ENCODE measurements around the gene TRPM3. TPM values are rescaled to one million over a fixed set of nuclear protein-coding genes. Genes with fewer than 3 reads are reported as not detected.

Gene TRPM3
- total RNA-seq, 2 donors from 2014 or later: not detected

GRCh38 chr9:70566751-70567150, 554.7 kb downstream of the TRPM3 start:
- Mint-ChIP-seq H3K4me1 (ENCODE audit: low read depth) (peaks cover 53% of the 10 kb centered on the region), H3K4me3 (peak overlapping the region; percentile 24 to 67), H3K27me3 (ENCODE audit: low read depth) (no peaks in the 10 kb centered on the region), H3K27ac (no peak overlapping the region), H3K36me3 (ENCODE audit: insufficient read depth in 2 of 2) (no peaks in the 10 kb centered on the region), H3K9me3 (no peaks in the 10 kb centered on the region)
- DNase-seq (peak; percentile 10 to 12), ATAC-seq (replicated peaks in 1 of 2) (no peak)

- DNase-seq: peak; percentile 40 to 56
- H3K4me3 Mint-ChIP-seq: peak overlapping the region; percentile 67 to 72
These were observed 555.4 kb downstream of the TRPM3 start for GRCh38 chr9:70566066-70566465.

GRCh38 chr9:70564468-70565335, 556.7 kb downstream of the TRPM3 start:
- Mint-ChIP-seq H3K9me3 (peaks cover 1 to 2% of the 10 kb centered on the region in 2 donors), H3K4me3 (peak overlapping the region; percentile 64 to 67), H3K27me3 (ENCODE audit: low read depth) (no peaks in the 10 kb centered on the region), H3K27ac (peak overlapping the region; percentile 84), H3K4me1 (ENCODE audit: low read depth) (peaks cover 64% of the 10 kb centered on the region), H3K36me3 (ENCODE audit: insufficient read depth in 2 of 2) (peaks cover 0 to 4% of the 10 kb centered on the region in 2 donors)
- peak in 1 of 2 donors; percentile 5 for DNase-seq
- ATAC-seq (replicated peaks in 1 of 2): no peak

More at GRCh38 chr9:70566066-70566465, 555.4 kb downstream of the TRPM3 start:
- H3K27ac Mint-ChIP-seq: peak overlapping the region; percentile 10
- H3K4me1 Mint-ChIP-seq (ENCODE audit: low read depth): peaks cover 60% of the 10 kb centered on the region
- peaks cover 0 to 3% of the 10 kb centered on the region in 2 donors for H3K36me3 Mint-ChIP-seq (ENCODE audit: insufficient read depth in 2 of 2)
- no peaks in the 10 kb centered on the region for H3K27me3 Mint-ChIP-seq (ENCODE audit: low read depth)
- ATAC-seq (replicated peaks in 1 of 2): peak; percentile 16 to 32
- peaks cover 0 to 2% of the 10 kb centered on the region in 2 donors for H3K9me3 Mint-ChIP-seq

GRCh38 chr9:70563431-70564204, 557.8 kb downstream of the TRPM3 start:
- no peaks in the 10 kb centered on the region for H3K27me3 Mint-ChIP-seq (ENCODE audit: low read depth)
- H3K4me1 Mint-ChIP-seq (ENCODE audit: low read depth): peaks cover 66% of the 10 kb centered on the region
- ATAC-seq (replicated peaks in 1 of 2): peak; percentile 88 to 89
- DNase-seq: peak; percentile 64 to 69
- peaks cover 0 to 4% of the 10 kb centered on the region in 2 donors for H3K36me3 Mint-ChIP-seq (ENCODE audit: insufficient read depth in 2 of 2)
- H3K27ac Mint-ChIP-seq: peak overlapping the region; percentile 84
- H3K4me3 Mint-ChIP-seq: peak overlapping the region; percentile 64 to 67
- peaks cover 1 to 2% of the 10 kb centered on the region in 2 donors for H3K9me3 Mint-ChIP-seq

GRCh38 chr9:70563010-70563409, 558.4 kb downstream of the TRPM3 start:
- no peak for ATAC-seq (replicated peaks in 1 of 2)
- Mint-ChIP-seq H3K9me3 (peaks cover 1 to 2% of the 10 kb centered on the region in 2 donors), H3K27me3 (ENCODE audit: low read depth) (no peaks in the 10 kb centered on the region), H3K4me1 (ENCODE audit: low read depth) (peaks cover 66% of the 10 kb centered on the region), H3K36me3 (ENCODE audit: insufficient read depth in 2 of 2) (peaks cover 0 to 4% of the 10 kb centered on the region in 2 donors), H3K4me3 (peak overlapping the region; percentile 64 to 67), H3K27ac (peak overlapping the region; percentile 84)
- DNase-seq: no peak

GRCh38 chr9:70561786-70562395, 559.5 kb downstream of the TRPM3 start:
- ATAC-seq (replicated peaks in 1 of 2) (no peak), DNase-seq (no peak)
- Mint-ChIP-seq H3K27ac (no peak overlapping the region), H3K27me3 (ENCODE audit: low read depth) (no peaks in the 10 kb centered on the region), H3K4me1 (ENCODE audit: low read depth) (peaks cover 62% of the 10 kb centered on the region), H3K4me3 (no peak overlapping the region), H3K9me3 (peaks cover 1 to 2% of the 10 kb centered on the region in 2 donors), H3K36me3 (ENCODE audit: insufficient read depth in 2 of 2) (peaks cover 0 to 4% of the 10 kb centered on the region in 2 donors)

GRCh38 chr9:70561111-70561510, 560.3 kb downstream of the TRPM3 start:
- Mint-ChIP-seq H3K27me3 (ENCODE audit: low read depth) (no peaks in the 10 kb centered on the region), H3K9me3 (peaks cover 1 to 2% of the 10 kb centered on the region in 2 donors), H3K4me1 (ENCODE audit: low read depth) (peaks cover 54% of the 10 kb centered on the region), H3K36me3 (ENCODE audit: insufficient read depth in 2 of 2) (peaks cover 0 to 4% of the 10 kb centered on the region in 2 donors), H3K27ac (no peak overlapping the region), H3K4me3 (no peak overlapping the region)
- no peak for DNase-seq
- ATAC-seq (replicated peaks in 1 of 2): no peak

GRCh38 chr9:70559102-70559501, 562.3 kb downstream of the TRPM3 start:
- ATAC-seq (replicated peaks in 1 of 2) (no peak), DNase-seq (no peak)
- H3K9me3 Mint-ChIP-seq: peaks cover 1 to 2% of the 10 kb centered on the region in 2 donors
- H3K27ac Mint-ChIP-seq: no peak overlapping the region
- H3K36me3 Mint-ChIP-seq (ENCODE audit: insufficient read depth in 2 of 2): peaks cover 0 to 4% of the 10 kb centered on the region in 2 donors
- no peaks in the 10 kb centered on the region for H3K27me3 Mint-ChIP-seq (ENCODE audit: low read depth)
- H3K4me1 Mint-ChIP-seq (ENCODE audit: low read depth): peaks cover 48% of the 10 kb centered on the region
- no peak overlapping the region for H3K4me3 Mint-ChIP-seq

GRCh38 chr9:70557661-70558369, 563.6 kb downstream of the TRPM3 start:
- peaks cover 1 to 2% of the 10 kb centered on the region in 2 donors for H3K9me3 Mint-ChIP-seq
- no peak overlapping the region for H3K4me3 Mint-ChIP-seq
- DNase-seq (no peak), ATAC-seq (replicated peaks in 1 of 2) (no peak)
- no peak overlapping the region for H3K27ac Mint-ChIP-seq
- H3K27me3 Mint-ChIP-seq (ENCODE audit: low read depth): no peaks in the 10 kb centered on the region
- peaks cover 0 to 4% of the 10 kb centered on the region in 2 donors for H3K36me3 Mint-ChIP-seq (ENCODE audit: insufficient read depth in 2 of 2)
- H3K4me1 Mint-ChIP-seq (ENCODE audit: low read depth): peaks cover 42% of the 10 kb centered on the region

- no peak for ATAC-seq (replicated peaks in 1 of 2)
- H3K36me3 Mint-ChIP-seq (ENCODE audit: insufficient read depth in 2 of 2): peaks cover 0 to 4% of the 10 kb centered on the region in 2 donors
- no peaks in the 10 kb centered on the region for H3K27me3 Mint-ChIP-seq (ENCODE audit: low read depth)
- H3K9me3 Mint-ChIP-seq: peaks cover 1 to 2% of the 10 kb centered on the region in 2 donors
- H3K27ac Mint-ChIP-seq: no peak overlapping the region
- no peak overlapping the region for H3K4me3 Mint-ChIP-seq
- peaks cover 33% of the 10 kb centered on the region for H3K4me1 Mint-ChIP-seq (ENCODE audit: low read depth)
- no peak for DNase-seq
These were observed 564.6 kb downstream of the TRPM3 start for GRCh38 chr9:70556771-70557170.

GRCh38 chr9:70554881-70555280, 566.5 kb downstream of the TRPM3 start:
- no peaks in the 10 kb centered on the region for H3K9me3 Mint-ChIP-seq
- no peaks in the 10 kb centered on the region for H3K27me3 Mint-ChIP-seq (ENCODE audit: low read depth)
- DNase-seq (no peak), ATAC-seq (replicated peaks in 1 of 2) (no peak)
- no peak overlapping the region for H3K27ac Mint-ChIP-seq
- H3K4me3 Mint-ChIP-seq: no peak overlapping the region
- no peaks in the 10 kb centered on the region for H3K36me3 Mint-ChIP-seq (ENCODE audit: insufficient read depth in 2 of 2)
- H3K4me1 Mint-ChIP-seq (ENCODE audit: low read depth): peaks cover 29% of the 10 kb centered on the region
